ENCODE data around the gene BRD4. TPM values are rescaled to one million over a fixed set of nuclear protein-coding genes. Genes with fewer than 3 reads are reported as not detected.

BRD4 gene
- polyA plus RNA-seq, 1 donor (not counting 4 experiments of a cell fraction or from before 2014, with no cell fraction given), result 5.5 TPM

- Histone ChIP-seq H3K79me2 (ENCODE audit: control insufficient read depth, insufficient read depth, low read length) (peaks cover 99% of the 10 kb centered on the region), H3K4me2 (ENCODE audit: control insufficient read depth, extremely low read depth, insufficient read depth, low read depth, low read length) (peak overlapping the region; percentile 31), H3K9me3 (ENCODE audit: control insufficient read depth, low read depth, low read length) (no peaks in the 10 kb centered on the region), H3K4me1 (ENCODE audit: control insufficient read depth, extremely low read depth, insufficient read depth, low read length) (peaks cover 78% of the 10 kb centered on the region), H4K20me1 (ENCODE audit: control insufficient read depth, extremely low read depth, insufficient read depth, low read length) (peaks cover 75% of the 10 kb centered on the region), H2AFZ (ENCODE audit: control insufficient read depth, low read length) (no peak overlapping the region), H3K36me3 (ENCODE audit: control insufficient read depth in 2 of 2, extremely low read depth in 1 of 2, insufficient read depth in 2 of 2, low read length in 2 of 2) (no peaks in the 10 kb centered on the region), H3K9ac (ENCODE audit: control insufficient read depth, extremely low read depth, insufficient read depth, low read length) (peak overlapping the region; percentile 53), H3K27ac (ENCODE audit: control insufficient read depth, insufficient read depth, low read length) (peak overlapping the region; percentile 69), H3K27me3 (ENCODE audit: control insufficient read depth, extremely low read depth, insufficient read depth, low read length) (no peaks in the 10 kb centered on the region), H3K4me3 (ENCODE audit: control insufficient read depth in 2 of 3, extremely low read depth in 1 of 3, insufficient read depth in 2 of 3, low read depth in 1 of 3, low read length in 3 of 3) (no peak overlapping the region), H3K9me1 (ENCODE audit: control insufficient read depth, extremely low read depth, insufficient read depth, low read length) (peaks cover 17% of the 10 kb centered on the region)
- TF ChIP-seq EZH2 (IDR thresholded peaks at IDR 0.05; ENCODE audit: low read length) (no peak), CTCF (optimal IDR thresholded peaks at IDR 0.05 in 1 of 3, IDR thresholded peaks at IDR 0.05 in 1 of 3, conservative IDR thresholded peaks at IDR 0.05 in 1 of 3; ENCODE audit: extremely low read depth in 1 of 3, insufficient read depth in 2 of 3, low read length in 3 of 3) (peak; percentile 32 to 60 (median 50))
- dilution Hi-C loops (cut with MboI; ENCODE audit: extremely low pct_ligation_motif_present, low sequenced_read_pairs), result no loop called here
- peak; percentile 41 for FAIRE-seq
- DNase-seq (ENCODE audit: low read depth, low spot score), result no peak
Observed at GRCh38 chr19:15280915-15281683, 51.2 kb downstream of the BRD4 start.

GRCh38 chr19:15280048-15280725, 52.2 kb downstream of the BRD4 start:
- peak overlapping the region; percentile 31 for H3K4me2 ChIP-seq (ENCODE audit: control insufficient read depth, extremely low read depth, insufficient read depth, low read depth, low read length)
- H3K4me1 ChIP-seq (ENCODE audit: control insufficient read depth, extremely low read depth, insufficient read depth, low read length), result peaks cover 73% of the 10 kb centered on the region
- H3K27me3 ChIP-seq (ENCODE audit: control insufficient read depth, extremely low read depth, insufficient read depth, low read length), result no peaks in the 10 kb centered on the region
- FAIRE-seq, result no peak
- TF ChIP-seq CTCF (optimal IDR thresholded peaks at IDR 0.05 in 1 of 3, IDR thresholded peaks at IDR 0.05 in 1 of 3, conservative IDR thresholded peaks at IDR 0.05 in 1 of 3; ENCODE audit: extremely low read depth in 1 of 3, insufficient read depth in 2 of 3, low read length in 3 of 3), result no peak
- no peak for TF ChIP-seq EZH2 (IDR thresholded peaks at IDR 0.05; ENCODE audit: low read length)
- H3K4me3 ChIP-seq (ENCODE audit: control insufficient read depth in 2 of 3, extremely low read depth in 1 of 3, insufficient read depth in 2 of 3, low read depth in 1 of 3, low read length in 3 of 3), result no peak overlapping the region
- H3K36me3 ChIP-seq (ENCODE audit: control insufficient read depth in 2 of 2, extremely low read depth in 1 of 2, insufficient read depth in 2 of 2, low read length in 2 of 2), result peaks cover 0 to 5% of the 10 kb centered on the region in 2 experiments
- peak overlapping the region; percentile 51 for H3K9ac ChIP-seq (ENCODE audit: control insufficient read depth, extremely low read depth, insufficient read depth, low read length)
- no peaks in the 10 kb centered on the region for H3K9me3 ChIP-seq (ENCODE audit: control insufficient read depth, low read depth, low read length)
- peak overlapping the region; percentile 69 for H3K27ac ChIP-seq (ENCODE audit: control insufficient read depth, insufficient read depth, low read length)
- dilution Hi-C loops (cut with MboI; ENCODE audit: extremely low pct_ligation_motif_present, low sequenced_read_pairs), result no loop called here
- H3K79me2 ChIP-seq (ENCODE audit: control insufficient read depth, insufficient read depth, low read length), result peaks cover 99% of the 10 kb centered on the region
- no peak overlapping the region for H2AFZ ChIP-seq (ENCODE audit: control insufficient read depth, low read length)
- no peak for DNase-seq (ENCODE audit: low read depth, low spot score)
- H3K9me1 ChIP-seq (ENCODE audit: control insufficient read depth, extremely low read depth, insufficient read depth, low read length), result peaks cover 17% of the 10 kb centered on the region
- peaks cover 76% of the 10 kb centered on the region for H4K20me1 ChIP-seq (ENCODE audit: control insufficient read depth, extremely low read depth, insufficient read depth, low read length)
